ENCODE data around the gene SLC34A1.
A peak's percentile ranks its signal among the peaks of the same experiment; 100 is the strongest.

SLC34A1 gene

DNA sequence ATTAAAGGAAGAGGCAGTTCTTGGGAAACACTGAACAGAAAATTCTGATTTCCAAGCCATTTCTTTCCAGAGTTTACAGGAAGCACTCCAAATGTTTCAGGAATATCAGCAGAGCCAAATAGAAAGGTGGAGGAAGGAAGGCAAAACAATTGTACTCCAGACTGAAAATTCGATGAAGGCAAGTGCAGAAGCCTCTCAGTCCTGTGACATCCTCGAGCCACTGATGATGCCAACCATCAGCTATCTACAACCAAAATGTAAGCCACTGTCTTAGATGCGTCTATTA lies 34.9 kb upstream of the SLC34A1 start:
- TF ChIP-seq, protein P1, sequence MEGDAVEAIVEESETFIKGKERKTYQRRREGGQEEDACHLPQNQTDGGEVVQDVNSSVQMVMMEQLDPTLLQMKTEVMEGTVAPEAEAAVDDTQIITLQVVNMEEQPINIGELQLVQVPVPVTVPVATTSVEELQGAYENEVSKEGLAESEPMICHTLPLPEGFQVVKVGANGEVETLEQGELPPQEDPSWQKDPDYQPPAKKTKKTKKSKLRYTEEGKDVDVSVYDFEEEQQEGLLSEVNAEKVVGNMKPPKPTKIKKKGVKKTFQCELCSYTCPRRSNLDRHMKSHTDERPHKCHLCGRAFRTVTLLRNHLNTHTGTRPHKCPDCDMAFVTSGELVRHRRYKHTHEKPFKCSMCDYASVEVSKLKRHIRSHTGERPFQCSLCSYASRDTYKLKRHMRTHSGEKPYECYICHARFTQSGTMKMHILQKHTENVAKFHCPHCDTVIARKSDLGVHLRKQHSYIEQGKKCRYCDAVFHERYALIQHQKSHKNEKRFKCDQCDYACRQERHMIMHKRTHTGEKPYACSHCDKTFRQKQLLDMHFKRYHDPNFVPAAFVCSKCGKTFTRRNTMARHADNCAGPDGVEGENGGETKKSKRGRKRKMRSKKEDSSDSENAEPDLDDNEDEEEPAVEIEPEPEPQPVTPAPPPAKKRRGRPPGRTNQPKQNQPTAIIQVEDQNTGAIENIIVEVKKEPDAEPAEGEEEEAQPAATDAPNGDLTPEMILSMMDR (conservative IDR thresholded peaks at IDR 0.05; ENCODE audit: low read depth, low read length): no peak
- DNase-seq (ENCODE audit: low read depth): no peak
- H3K4me3 ChIP-seq (ENCODE audit: low read length): no peak overlapping the region

DNA sequence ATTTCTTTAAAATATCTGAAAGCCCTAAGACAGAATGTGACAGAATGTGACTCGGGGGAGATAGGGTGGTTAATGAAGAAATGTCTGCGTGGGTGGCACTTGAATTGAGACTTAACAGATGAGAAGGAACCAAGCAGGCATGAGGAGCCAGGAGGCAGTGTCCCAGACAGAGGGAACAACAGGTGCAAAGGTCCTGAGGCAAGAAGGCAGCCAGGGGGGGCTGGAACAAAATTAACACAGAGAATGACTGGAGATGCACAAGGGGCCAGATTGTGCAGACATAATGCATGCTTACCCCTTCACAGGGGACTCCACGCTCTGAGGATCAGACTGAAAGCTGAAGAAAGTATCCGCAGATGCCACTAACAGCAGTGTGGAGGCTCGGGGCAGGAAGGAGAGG lies 34.5 kb upstream of the SLC34A1 start:
- H3K4me3 ChIP-seq (ENCODE audit: low read length): peak overlapping the region; percentile 84
- TF ChIP-seq, protein P1 (conservative IDR thresholded peaks at IDR 0.05; ENCODE audit: low read depth, low read length): no peak
- DNase-seq (ENCODE audit: low read depth): no peak

DNA sequence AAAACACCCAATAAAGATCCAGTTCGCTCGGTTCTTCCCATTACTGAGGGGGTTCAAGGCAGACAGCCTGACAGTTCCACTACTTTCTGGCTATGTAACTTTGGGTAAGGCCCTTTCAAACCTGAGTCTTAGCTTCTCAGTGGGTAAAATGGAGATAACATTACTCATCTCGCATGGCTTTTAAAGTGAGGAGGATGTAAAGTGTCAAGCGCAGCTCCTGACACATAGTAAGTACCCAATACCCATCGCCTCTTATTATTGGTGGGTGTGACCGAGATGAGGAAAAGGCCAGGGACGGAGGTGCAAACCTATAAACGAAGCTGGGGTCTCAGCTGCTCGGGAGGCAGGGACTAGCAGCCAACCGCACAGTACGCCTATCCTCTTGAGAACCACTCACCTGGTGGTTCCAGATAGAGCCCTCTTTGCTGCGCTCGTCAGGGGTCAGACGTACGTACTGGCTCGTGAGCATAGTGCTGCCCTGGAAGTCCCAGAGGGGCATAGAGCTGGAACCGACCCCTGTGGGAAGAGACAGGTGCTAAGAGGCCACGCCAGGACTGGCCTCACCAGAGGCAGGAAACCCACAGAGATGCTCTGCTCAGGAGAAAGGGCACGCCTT lies 33.4 kb upstream of the SLC34A1 start:
- no peak for DNase-seq (ENCODE audit: low read depth)
- peak overlapping the region; percentile 84 for H3K4me3 ChIP-seq (ENCODE audit: low read length)
- TF ChIP-seq, protein P1 (conservative IDR thresholded peaks at IDR 0.05; ENCODE audit: low read depth, low read length): no peak

DNA sequence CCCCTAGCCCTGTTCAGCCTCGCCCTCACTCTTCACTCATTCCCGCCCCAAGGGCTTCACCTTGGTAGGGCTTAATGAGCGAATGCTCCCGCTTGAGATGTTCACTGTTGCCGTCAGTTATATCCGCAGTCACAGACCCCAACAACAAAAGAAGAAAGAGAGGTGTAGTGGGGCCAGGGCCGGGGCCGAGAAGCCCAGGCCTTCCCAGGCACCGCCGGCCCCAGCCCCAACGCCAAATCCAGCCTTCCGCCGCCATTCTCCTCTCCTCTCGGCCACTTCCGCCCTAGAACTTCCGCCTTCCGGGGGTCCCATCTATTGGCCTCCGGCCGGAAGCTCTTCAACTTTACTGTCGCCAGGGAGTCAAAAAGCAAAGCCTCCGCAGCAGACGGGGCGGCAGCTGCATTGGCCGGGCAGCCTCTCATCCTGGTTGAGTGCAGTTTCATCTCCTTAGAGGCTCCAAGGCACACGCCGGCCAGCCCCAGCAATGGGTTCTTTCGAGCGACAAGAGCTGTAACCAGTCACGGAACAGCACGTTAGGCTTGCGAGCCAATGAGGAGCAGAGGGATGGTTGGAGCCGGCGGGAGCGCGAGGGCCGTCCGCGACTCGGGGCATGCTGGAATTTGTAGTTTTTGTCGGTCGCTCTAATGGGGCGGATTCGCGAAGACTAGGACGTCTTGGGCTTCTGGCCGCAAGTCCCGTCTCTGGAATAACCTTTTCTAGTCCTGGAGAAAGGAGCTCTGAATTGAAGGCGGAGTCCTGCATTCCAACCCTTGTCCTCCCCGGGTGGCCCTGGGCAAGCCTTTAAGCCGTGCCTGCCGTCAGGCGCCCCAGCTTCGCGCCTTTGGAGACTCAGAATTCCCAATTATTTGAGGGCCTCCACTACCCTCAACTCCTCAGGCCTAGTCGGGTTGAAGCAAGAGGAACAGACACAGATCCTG lies 32.6 kb upstream of the SLC34A1 start, which contains the start of gene LMAN2:
Gene LMAN2 (minus strand): TSS at position 277 of the 938 bp plus-strand sequence. CDS start 21 bp downstream, at position 256.
- TF ChIP-seq, protein P1 (conservative IDR thresholded peaks at IDR 0.05; ENCODE audit: low read depth, low read length): no peak
- peak within 1 kb of the TSS; percentile 84 for H3K4me3 ChIP-seq (ENCODE audit: low read length)
- peak; percentile 88 for DNase-seq (ENCODE audit: low read depth)

DNA sequence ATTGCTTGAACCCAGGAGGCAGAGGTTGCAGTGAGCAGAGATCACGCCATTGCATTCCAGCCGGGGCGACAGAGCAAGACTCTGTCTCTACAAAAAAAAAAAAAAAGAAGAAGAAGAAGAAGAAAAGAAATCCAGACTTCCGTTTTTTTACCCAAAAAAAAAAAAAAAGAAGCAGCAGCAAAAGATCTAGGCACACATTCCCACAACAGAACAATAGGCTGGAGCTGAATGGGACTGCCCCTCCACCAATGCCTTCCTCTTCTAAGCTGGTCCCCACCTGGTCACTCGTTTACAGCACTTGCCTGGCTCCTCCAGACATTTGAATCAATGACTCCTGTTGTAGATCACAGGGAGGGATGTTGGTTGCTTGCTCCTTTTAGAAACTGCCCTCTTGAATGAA lies 31.1 kb upstream of the SLC34A1 start:
- DNase-seq (ENCODE audit: low read depth): no peak
- TF ChIP-seq, protein P1 (conservative IDR thresholded peaks at IDR 0.05; ENCODE audit: low read depth, low read length): no peak
- H3K4me3 ChIP-seq (ENCODE audit: low read length): no peak overlapping the region

DNA sequence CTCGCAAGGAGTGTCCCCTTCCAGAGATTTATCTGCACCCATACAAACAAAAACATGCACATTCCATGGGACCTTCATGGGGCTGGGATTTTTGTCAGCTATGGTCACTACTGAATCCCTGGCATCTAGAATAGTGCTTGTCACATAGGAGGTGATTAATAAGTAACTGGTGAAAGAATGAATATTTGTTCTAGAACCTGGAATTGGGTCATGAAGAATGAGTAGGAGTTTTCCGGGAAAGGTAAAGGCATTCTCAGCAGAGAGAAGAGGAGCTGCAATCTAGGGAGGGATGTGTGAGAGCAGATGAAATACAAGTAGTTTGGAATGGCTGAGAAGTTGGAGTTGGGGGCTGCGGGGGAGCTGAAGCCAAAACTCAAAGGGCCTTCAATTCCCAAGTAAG lies 30.0 kb upstream of the SLC34A1 start:
- DNase-seq (ENCODE audit: low read depth): no peak
- no peak overlapping the region for H3K4me3 ChIP-seq (ENCODE audit: low read length)
- TF ChIP-seq, protein P1 (conservative IDR thresholded peaks at IDR 0.05; ENCODE audit: low read depth, low read length): no peak
